HEK293 (cell line): ENCODE data around the gene ASPRV1.

Experiments used
- GLIS2 ChIP-seq: fragments of 450-650 bp; formaldehyde crosslinking; IDR thresholded peaks from 2 replicates; pipeline ENCODE4 v1.5.1; 2016; ENCODE audit warnings: missing biosample characterization, missing genetic modification characterization
- ZFP3 ChIP-seq: fragments of 450-650 bp; formaldehyde crosslinking; IDR thresholded peaks from 2 replicates; pipeline ENCODE4 v1.5.1; 2016; ENCODE audit warnings: low read depth, missing biosample characterization, missing genetic modification characterization

- TF ChIP-seq ZFP3 (tag by site-specific recombination) (no peak), GLIS2 (tag by site-specific recombination) (no peak)
These were observed 35.8 kb upstream of the ASPRV1 start for GRCh38 chr2:69997015-69997830.
